PFSK-1 (cell line): ENCODE results near the gene BRIX1.

ENCODE experiments used
- FOXP2 ChIP-seq: optimal IDR thresholded peaks from 2 replicates; pipeline ENCODE3; 2011; ENCODE audit warnings: borderline replicate concordance, control low read depth, inconsistent platforms; ENCODE audit not compliant: insufficient read depth; ENCODE audit errors: extremely low read length, extremely low read depth
- POLR2AphosphoS5 ChIP-seq: IDR thresholded peaks from 2 replicates; pipeline ENCODE4 v1.6.1; 2012; ENCODE audit warnings: low read depth, mild to moderate bottlenecking, control low read depth, low read length, moderate library complexity
- TAF1 ChIP-seq: IDR thresholded peaks from 2 replicates; pipeline ENCODE4 v1.6.1; 2012; ENCODE audit warnings: low read length, control low read depth, borderline replicate concordance; ENCODE audit not compliant: insufficient read depth
- TF ChIP-seq, protein P1 (sequence below), 2 experiments: IDR thresholded peaks; 2 replicates each; pipeline versions ENCODE4 v1.6.1 to v1.8.0; 2011 to 2012; ENCODE audit warnings: low read depth in 2 of 2, low read length in 2 of 2, control low read depth in 1 of 2, inconsistent platforms in 1 of 2, mild to moderate bottlenecking in 1 of 2, moderate library complexity in 1 of 2; ENCODE audit not compliant: insufficient read depth in 1 of 2

DNA sequence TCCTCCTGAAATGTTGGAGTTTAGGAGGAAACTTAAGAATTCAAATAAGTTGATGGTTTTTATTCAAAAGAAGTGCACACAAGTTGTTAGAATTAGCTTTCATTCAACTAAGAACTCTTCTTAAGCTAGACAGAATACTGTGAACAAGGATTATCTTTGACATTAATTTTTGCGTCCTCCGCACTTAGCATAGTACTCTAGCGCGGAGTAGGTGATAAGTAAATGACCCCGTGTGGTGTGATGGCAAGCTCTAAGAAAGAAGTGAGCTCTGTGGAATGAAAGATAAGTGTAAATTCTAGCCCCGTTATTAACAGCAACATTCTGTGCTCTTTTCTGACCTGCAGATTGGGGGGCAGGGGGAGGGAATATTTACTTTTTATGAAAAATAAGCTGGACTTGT is 1.0 kb downstream of the BRIX1 start:
- TF ChIP-seq, protein P1, sequence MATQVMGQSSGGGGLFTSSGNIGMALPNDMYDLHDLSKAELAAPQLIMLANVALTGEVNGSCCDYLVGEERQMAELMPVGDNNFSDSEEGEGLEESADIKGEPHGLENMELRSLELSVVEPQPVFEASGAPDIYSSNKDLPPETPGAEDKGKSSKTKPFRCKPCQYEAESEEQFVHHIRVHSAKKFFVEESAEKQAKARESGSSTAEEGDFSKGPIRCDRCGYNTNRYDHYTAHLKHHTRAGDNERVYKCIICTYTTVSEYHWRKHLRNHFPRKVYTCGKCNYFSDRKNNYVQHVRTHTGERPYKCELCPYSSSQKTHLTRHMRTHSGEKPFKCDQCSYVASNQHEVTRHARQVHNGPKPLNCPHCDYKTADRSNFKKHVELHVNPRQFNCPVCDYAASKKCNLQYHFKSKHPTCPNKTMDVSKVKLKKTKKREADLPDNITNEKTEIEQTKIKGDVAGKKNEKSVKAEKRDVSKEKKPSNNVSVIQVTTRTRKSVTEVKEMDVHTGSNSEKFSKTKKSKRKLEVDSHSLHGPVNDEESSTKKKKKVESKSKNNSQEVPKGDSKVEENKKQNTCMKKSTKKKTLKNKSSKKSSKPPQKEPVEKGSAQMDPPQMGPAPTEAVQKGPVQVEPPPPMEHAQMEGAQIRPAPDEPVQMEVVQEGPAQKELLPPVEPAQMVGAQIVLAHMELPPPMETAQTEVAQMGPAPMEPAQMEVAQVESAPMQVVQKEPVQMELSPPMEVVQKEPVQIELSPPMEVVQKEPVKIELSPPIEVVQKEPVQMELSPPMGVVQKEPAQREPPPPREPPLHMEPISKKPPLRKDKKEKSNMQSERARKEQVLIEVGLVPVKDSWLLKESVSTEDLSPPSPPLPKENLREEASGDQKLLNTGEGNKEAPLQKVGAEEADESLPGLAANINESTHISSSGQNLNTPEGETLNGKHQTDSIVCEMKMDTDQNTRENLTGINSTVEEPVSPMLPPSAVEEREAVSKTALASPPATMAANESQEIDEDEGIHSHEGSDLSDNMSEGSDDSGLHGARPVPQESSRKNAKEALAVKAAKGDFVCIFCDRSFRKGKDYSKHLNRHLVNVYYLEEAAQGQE (IDR thresholded peaks at IDR 0.05; ENCODE audit: insufficient read depth in 1 of 2, low read depth in 2 of 2, low read length in 2 of 2), result no peak
- TF ChIP-seq TAF1 (no peak), POLR2AphosphoS5 (no peak), FOXP2 (no peak)
